Vagina (tissue), 2 donors: ENCODE measurements around the gene ARMC8.

Experiments used
- CTCF ChIP-seq, 3 experiments: fragments of 450-650 bp in 2 of 3; fragments of 200-600 bp in 1 of 3; sonication (generic) in 1 of 3; IDR thresholded peaks; one replicate each; pipeline ENCODE4 v1.5.1; 2017 to 2019; ENCODE audit warnings: antibody characterized with exemption in 3 of 3, mild to moderate bottlenecking in 2 of 3, moderate library complexity in 2 of 3
- POLR2AphosphoS5 ChIP-seq, 2 donors: sonication (generic); formaldehyde crosslinking; IDR thresholded peaks; one replicate each; pipeline ENCODE4 v1.9.0; 2017; ENCODE audit warnings: antibody characterized with exemption in 2 of 2, mild to moderate bottlenecking in 2 of 2, low read depth in 1 of 2; ENCODE audit not compliant: insufficient read depth in 1 of 2

- TF ChIP-seq CTCF (IDR thresholded peaks at IDR 0.05) (no peak), POLR2AphosphoS5 (IDR thresholded peaks at IDR 0.05; ENCODE audit: insufficient read depth in 1 of 2, low read depth in 1 of 2) (no peak)
Observed at GRCh38 chr3:138344754-138345153, 157.7 kb downstream of the ARMC8 start.
